K562 (cell line): ENCODE measurements around the gene MET. TPM values are rescaled to one million over a fixed set of nuclear protein-coding genes. Genes with fewer than 3 reads are reported as not detected.

Experiments
- ATAC-seq: fragments of 200-7000 bp; cut with Tn5 transposase; 3 replicates; pipeline ENCODE4 v1.9.1; 2020; ENCODE audit warnings: moderate library complexity
- BruUV-seq: library from RNA; stranded (reverse); fragments of 400-500 nt; replicated peaks from 2 replicates; lab custom pipeline; 2021; lab: Mats Ljungman, UMichigan
- CTCF ChIA-PET: fragments of 300-600 bp; formaldehyde crosslinking; extraction: SDS; loops from one replicate; lab custom pipeline; 2021; ENCODE audit warnings: low intra/inter-chr PET ratio; lab: Yijun Ruan, JAX
- POLR2A ChIA-PET: fragments of 300-600, 350-650 bp; sonication (Branson Sonifier 250); formaldehyde crosslinking; extraction: SDS; loops from one replicate; lab custom pipeline; 2021; ENCODE audit warnings: antibody characterized with exemption, inconsistent platforms; lab: Yijun Ruan, JAX
- DNase-seq, 4 experiments: peaks; one replicate each; pipeline versions ENCODE4 v3.0.0 to v3.0.0-alpha.2; 2011 to 2018; ENCODE audit warnings: low spot score in 3 of 4, mixed read lengths in 3 of 4; ENCODE audit errors: extremely low read depth in 1 of 4
- FAIRE-seq: peaks from 2 replicates; lab custom pipeline; 2011; peaks lifted over from hg19 to GRCh38; lab: Jason Lieb, UNC
- H2AFZ ChIP-seq: 2 replicates; pipeline ENCODE4 v1.6.0; 2011; ENCODE audit warnings: low read depth, low read length, control low read depth, inconsistent platforms
- H3K27ac ChIP-seq: fragments of 200-600 bp; 3 replicates; pipeline ENCODE4 v1.8.0; 2011; ENCODE audit warnings: low read depth, mild to moderate bottlenecking, control low read depth, inconsistent platforms, low read length, moderate library complexity, mixed read lengths; ENCODE audit errors: extremely low read depth
- H3K27me3 ChIP-seq, 2 experiments: fragments of 300-600 bp in 1 of 2; 2 replicates in 1 of 2; 3 replicates in 1 of 2; pipeline versions ENCODE4 v1.6.0 to v1.8.0; 2011; ENCODE audit warnings: inconsistent platforms in 2 of 2, low read length in 2 of 2, mild to moderate bottlenecking in 1 of 2, mixed read lengths in 1 of 2, moderate library complexity in 1 of 2; ENCODE audit not compliant: control insufficient read depth in 2 of 2, insufficient read depth in 2 of 2
- H3K36me3 ChIP-seq: fragments of 300-600 bp; 3 replicates; pipeline ENCODE4 v1.8.0; 2011; ENCODE audit warnings: mild to moderate bottlenecking, low read length, inconsistent platforms; ENCODE audit not compliant: control insufficient read depth, insufficient read depth
- H3K4me1 ChIP-seq, 2 experiments: fragments of 200-600 bp in 1 of 2; replicated peaks in 1 of 2; 2 replicates in 1 of 2; 3 replicates in 1 of 2; pipeline versions ENCODE4 v1.5.1 to v1.8.0; 2011; ENCODE audit warnings: inconsistent platforms in 2 of 2, low read length in 2 of 2, mild to moderate bottlenecking in 1 of 2, mixed read lengths in 1 of 2, moderate library complexity in 1 of 2; ENCODE audit not compliant: control insufficient read depth in 2 of 2, insufficient read depth in 2 of 2
- H3K4me2 ChIP-seq: 2 replicates; pipeline ENCODE4 v1.6.1; 2011; ENCODE audit warnings: low read length, control low read depth, inconsistent platforms, mixed read lengths; ENCODE audit not compliant: insufficient read depth
- H3K4me3 ChIP-seq: fragments of 200-600 bp; sonication (generic), shearing (Covaris generic); 2 replicates; pipeline ENCODE4 v1.5.1; 2016; ENCODE audit warnings: control low read depth, inconsistent platforms
- H3K79me2 ChIP-seq: fragments of 200-600 bp; 3 replicates; pipeline ENCODE4 v1.8.0; 2011; ENCODE audit warnings: low read length, inconsistent platforms; ENCODE audit not compliant: control insufficient read depth, insufficient read depth
- H3K9ac ChIP-seq, 2 experiments: 2 replicates each; pipeline versions ENCODE4 v1.6.0 to v1.6.1; 2011; ENCODE audit warnings: low read depth in 2 of 2, low read length in 2 of 2, control low read depth in 1 of 2, inconsistent platforms in 1 of 2, mild to moderate bottlenecking in 1 of 2, mixed read lengths in 1 of 2; ENCODE audit not compliant: insufficient read depth in 1 of 2
- H3K9me1 ChIP-seq: one replicate; pipeline ENCODE4 v1.6.0; 2011; ENCODE audit warnings: inconsistent platforms, mild to moderate bottlenecking, low read length, moderate library complexity; ENCODE audit not compliant: control insufficient read depth, insufficient read depth
- H3K9me3 ChIP-seq: replicated peaks from 2 replicates; pipeline ENCODE4 v1.5.1; 2011; ENCODE audit warnings: low read depth, low read length, inconsistent platforms; ENCODE audit not compliant: control insufficient read depth, insufficient read depth
- H4K20me1 ChIP-seq: replicated peaks from 2 replicates; pipeline ENCODE4 v1.6.1; 2011; ENCODE audit warnings: low read length, inconsistent platforms, mixed read lengths; ENCODE audit not compliant: control insufficient read depth, insufficient read depth
- ARNT ChIP-seq, 2 experiments: fragments of 450-650 bp; IDR thresholded peaks; 2 replicates each; pipeline ENCODE4 v1.6.1; 2016; ENCODE audit warnings: mild to moderate bottlenecking in 1 of 2
- CHCHD3 ChIP-seq: fragments of 250-450 bp; sonication (Bioruptor Pico); IDR thresholded peaks from 2 replicates; pipeline ENCODE4 v2.1.2; 2022; ENCODE audit warnings: mild to moderate bottlenecking
- MIER1 ChIP-seq: fragments of 450-650 bp; IDR thresholded peaks from 2 replicates; pipeline ENCODE4 v1.6.1; 2016; ENCODE audit warnings: antibody characterized with exemption, mild to moderate bottlenecking, low read depth
- MTF1 ChIP-seq: fragments of 250-450 bp; sonication (Bioruptor Pico); IDR thresholded peaks from 2 replicates; pipeline ENCODE4 v1.9.0; 2021; ENCODE audit warnings: moderate library complexity, mild to moderate bottlenecking, inconsistent platforms, borderline replicate concordance
- MXI1 ChIP-seq: IDR thresholded peaks from 2 replicates; pipeline ENCODE4 v1.6.1; 2011; ENCODE audit warnings: low read depth, mild to moderate bottlenecking, improper control_type of control experiment, low read length
- NONO ChIP-seq, 2 experiments: fragments of 200-400 bp in 1 of 2; fragments of 450-650 bp in 1 of 2; formaldehyde crosslinking in 1 of 2; IDR thresholded peaks; 2 replicates each; pipeline ENCODE4 v1.6.1; 2017; ENCODE audit warnings: low read depth in 2 of 2, mild to moderate bottlenecking in 2 of 2, moderate library complexity in 2 of 2, low read length in 1 of 2
- TAF15 ChIP-seq: fragments of 200-400 bp; formaldehyde crosslinking; IDR thresholded peaks from 2 replicates; pipeline ENCODE4 v1.6.1; 2017; ENCODE audit warnings: mild to moderate bottlenecking, low read depth, low read length, moderate library complexity
- TOE1 ChIP-seq, 2 experiments: fragments of 450-650 bp in 1 of 2; sonication (generic) in 1 of 2; formaldehyde crosslinking in 1 of 2; IDR thresholded peaks; 2 replicates each; pipeline versions ENCODE4 v1.7.1 to v1.8.0; 2016 to 2022; ENCODE audit warnings: borderline replicate concordance in 2 of 2, mild to moderate bottlenecking in 2 of 2, antibody characterized with exemption in 1 of 2, inconsistent platforms in 1 of 2, low read depth in 1 of 2, missing genetic modification reagents in 1 of 2, moderate library complexity in 1 of 2
- WHSC1 ChIP-seq: IDR thresholded peaks from one replicate; pipeline ENCODE4 v1.6.1; 2012; ENCODE audit warnings: low read length, control low read depth, inconsistent platforms
- ZKSCAN3 ChIP-seq: fragments of 250-450 bp; sonication (Bioruptor Pico); IDR thresholded peaks from 2 replicates; pipeline ENCODE4 v1.4.0; 2020
- ZNF764 ChIP-seq: fragments of 250-450 bp; sonication (Bioruptor Pico); IDR thresholded peaks from 2 replicates; pipeline ENCODE4 v1.4.0; 2020; ENCODE audit warnings: low read depth, mild to moderate bottlenecking, moderate library complexity
- WGBS: fragments of 100-300 bp; shearing (Covaris generic); methylation state at CpG from one replicate; pipeline ENCODE4 v1.1.6; 2016; ENCODE audit warnings: low coverage, mixed read lengths; ENCODE audit not compliant: insufficient coverage; ENCODE audit errors: missing lambda C conversion rate; 5-methylcytosine and 5-hydroxymethylcytosine counted together
- in situ Hi-C: fragments of 300-500 bp; cut with MboI; formaldehyde crosslinking; loops from 4 replicates; pipeline ENCODE4 v1.15.0; 2018; ENCODE audit warnings: inconsistent platforms, mixed read lengths
- intact Hi-C: fragments of 100-400 bp; cut with micrococcal nuclease; formaldehyde crosslinking; loops from 2 replicates; pipeline ENCODE4 v1.14.2; 2022
- polyA plus RNA-seq, 8 experiments: library from polyadenylated mRNA; depleted of rRNA in 4 of 8; stranded (reverse) in 5 of 8; unstranded in 3 of 8; fragments of >200 nt; fragmentation: Nextera tagmentation in 2 of 8; fragmentation: Illumina TruSeq in 1 of 8; extraction: Ambion mirVana in 2 of 8; extraction: Trizol in 1 of 8; gene quantifications; 2 replicates each; pipeline versions ENCODE4 v1.2.1 to v1.2.3, GENCODE V29; 2011 to 2014; ENCODE audit warnings: inconsistent platforms in 1 of 8, missing spikeins in 1 of 8
- total RNA-seq, 7 experiments: library from RNA; depleted of rRNA in 6 of 7; stranded (reverse); fragments of >200 nt in 6 of 7; fragmentation: Illumina TruSeq in 2 of 7; extraction: Trizol in 2 of 7; gene quantifications; 2 replicates each; pipeline versions ENCODE4 v1.2.1 to v1.2.3, GENCODE V29; 2011 to 2021; ENCODE audit warnings: low replicate concordance in 1 of 7
- TF ChIP-seq, protein P1 (sequence below): fragments of 250-450 bp; sonication (Bioruptor Pico); IDR thresholded peaks from 2 replicates; pipeline ENCODE4 v1.5.0; 2021
- TF ChIP-seq, protein P2 (sequence below): fragments of 200-800 bp; sonication (Bioruptor generic); IDR thresholded peaks from 2 replicates; pipeline ENCODE4 v1.6.1; 2017; ENCODE audit warnings: missing genetic modification characterization, missing compliant biosample characterization

Gene MET
- total and polyA plus RNA-seq, 9 of the 15 experiments (the other 6 are each of a cell fraction or from before 2014, with no cell fraction given), result 0.84 to 2.4 (median 1.1) TPM

DNA sequence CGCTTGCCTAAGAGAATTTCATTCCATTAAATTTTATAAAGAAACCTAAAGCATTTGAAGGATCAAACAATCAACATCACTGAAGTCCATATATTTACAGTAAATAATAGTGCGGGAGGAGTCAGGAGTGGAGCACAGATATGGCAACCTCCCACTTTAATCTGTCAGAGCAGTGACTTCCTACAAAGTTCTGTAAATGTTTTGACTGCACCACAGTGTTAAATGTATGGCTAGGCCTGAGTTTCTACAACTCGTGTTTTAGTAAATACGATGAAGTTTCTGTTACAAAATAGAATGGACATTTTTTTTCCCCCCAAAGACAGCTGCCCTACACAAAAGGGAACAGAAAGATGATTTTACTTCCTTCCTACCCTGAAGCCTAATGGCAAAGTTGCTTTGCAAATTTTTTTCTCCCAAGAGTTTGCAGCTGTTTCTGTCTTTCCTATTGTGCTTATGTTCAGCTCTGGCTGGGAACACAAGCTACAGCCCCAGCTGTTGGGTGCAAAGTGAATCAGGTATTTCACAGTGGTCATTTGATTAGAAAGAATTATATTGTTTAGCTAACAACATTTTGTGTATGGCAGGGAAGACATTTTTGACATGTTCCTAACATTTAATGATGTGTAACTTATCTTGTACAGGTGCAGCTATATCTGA is 62.1 kb downstream of the MET start:
- under 1% methylated on average over 4 of the region's 4 CpGs for WGBS
- no peaks in the 10 kb centered on the region for H4K20me1 ChIP-seq
- in situ Hi-C loops, result no loop called here
- TF ChIP-seq ZKSCAN3 (CRISPR knock-in tag), result no peak
- no peak for TF ChIP-seq CHCHD3 (CRISPR knock-in tag)
- TF ChIP-seq NONO (IDR thresholded peaks at IDR 0.05; ENCODE audit: low read depth in 2 of 2, low read length in 1 of 2), result no peak
- TF ChIP-seq, all 486 proteins: peak for 0
- Histone ChIP-seq H3K27ac (no peak overlapping the region), H3K9ac (no peak overlapping the region), H3K36me3 (no peaks in the 10 kb centered on the region), H3K4me1 (no peaks in the 10 kb centered on the region), H3K9me3 (no peaks in the 10 kb centered on the region), H3K9me1 (no peaks in the 10 kb centered on the region), H3K4me3 (no peak overlapping the region), H3K79me2 (no peaks in the 10 kb centered on the region), H3K4me2 (no peak overlapping the region), H3K27me3 (peaks cover 0 to 9% of the 10 kb centered on the region in 2 experiments; a peak in 2 of 5 replicates), H2AFZ (no peak overlapping the region)
- FAIRE-seq (no peak), ATAC-seq (no peak), DNase-seq (no peak)
- ChIA-PET CTCF (no interaction called here), POLR2A (interaction anchor here (0.8 kb wide), 1 partner anchor 8 kb away, joined by 3 read pairs; no protein-coding TSS in a partner anchor)
- BruUV-seq, result no TSS peak
- intact Hi-C loops, result no loop called here

DNA sequence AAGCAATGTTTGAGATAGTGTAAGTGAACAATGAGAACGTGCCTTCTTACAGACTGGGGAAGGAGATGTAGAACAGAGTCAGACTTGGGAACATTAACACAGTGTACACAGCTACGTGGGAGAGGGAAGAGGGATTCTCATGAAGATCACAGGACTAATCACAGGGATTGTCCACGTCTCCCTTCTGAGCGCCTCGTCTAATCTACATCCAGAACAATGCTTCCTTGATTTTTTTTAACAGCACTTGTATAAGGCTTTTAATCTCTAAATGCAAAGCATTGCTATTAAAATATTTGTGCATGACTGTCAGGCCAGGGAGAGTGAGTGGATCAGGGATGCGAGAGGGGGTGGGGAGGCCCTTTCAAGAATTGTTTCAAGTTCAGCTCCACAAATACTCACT is 62.7 kb downstream of the MET start:
- H3K27ac ChIP-seq, result no peak overlapping the region
- in situ Hi-C loops (no loop called here), intact Hi-C loops (no loop called here)
- H3K36me3 ChIP-seq, result no peaks in the 10 kb centered on the region
- BruUV-seq, result no TSS peak
- H3K79me2 ChIP-seq, result no peaks in the 10 kb centered on the region
- no peak for TF ChIP-seq MTF1 (CRISPR knock-in tag)
- TF ChIP-seq, protein P1, sequence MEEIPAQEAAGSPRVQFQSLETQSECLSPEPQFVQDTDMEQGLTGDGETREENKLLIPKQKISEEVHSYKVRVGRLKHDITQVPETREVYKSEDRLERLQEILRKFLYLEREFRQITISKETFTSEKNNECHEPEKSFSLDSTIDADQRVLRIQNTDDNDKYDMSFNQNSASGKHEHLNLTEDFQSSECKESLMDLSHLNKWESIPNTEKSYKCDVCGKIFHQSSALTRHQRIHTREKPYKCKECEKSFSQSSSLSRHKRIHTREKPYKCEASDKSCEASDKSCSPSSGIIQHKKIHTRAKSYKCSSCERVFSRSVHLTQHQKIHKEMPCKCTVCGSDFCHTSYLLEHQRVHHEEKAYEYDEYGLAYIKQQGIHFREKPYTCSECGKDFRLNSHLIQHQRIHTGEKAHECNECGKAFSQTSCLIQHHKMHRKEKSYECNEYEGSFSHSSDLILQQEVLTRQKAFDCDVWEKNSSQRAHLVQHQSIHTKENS (CRISPR knock-in tag), result no peak
- no peak for TF ChIP-seq WHSC1
- TF ChIP-seq ARNT (IDR thresholded peaks at IDR 0.05), result no peak
- TF ChIP-seq TAF15, result no peak
- TF ChIP-seq TOE1 (IDR thresholded peaks at IDR 0.05; ENCODE audit: borderline replicate concordance), result no peak
- no peak for TF ChIP-seq TOE1 (CRISPR knock-in tag; IDR thresholded peaks at IDR 0.05; ENCODE audit: borderline replicate concordance, low read depth)
- TF ChIP-seq MXI1, result no peak
- TF ChIP-seq MIER1, result no peak
- TF ChIP-seq, protein P2, sequence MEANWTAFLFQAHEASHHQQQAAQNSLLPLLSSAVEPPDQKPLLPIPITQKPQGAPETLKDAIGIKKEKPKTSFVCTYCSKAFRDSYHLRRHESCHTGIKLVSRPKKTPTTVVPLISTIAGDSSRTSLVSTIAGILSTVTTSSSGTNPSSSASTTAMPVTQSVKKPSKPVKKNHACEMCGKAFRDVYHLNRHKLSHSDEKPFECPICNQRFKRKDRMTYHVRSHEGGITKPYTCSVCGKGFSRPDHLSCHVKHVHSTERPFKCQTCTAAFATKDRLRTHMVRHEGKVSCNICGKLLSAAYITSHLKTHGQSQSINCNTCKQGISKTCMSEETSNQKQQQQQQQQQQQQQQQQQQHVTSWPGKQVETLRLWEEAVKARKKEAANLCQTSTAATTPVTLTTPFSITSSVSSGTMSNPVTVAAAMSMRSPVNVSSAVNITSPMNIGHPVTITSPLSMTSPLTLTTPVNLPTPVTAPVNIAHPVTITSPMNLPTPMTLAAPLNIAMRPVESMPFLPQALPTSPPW (CRISPR knock-in tag), result no peak
- no peak for TF ChIP-seq ZNF764 (CRISPR knock-in tag)
- FAIRE-seq, result no peak
- H4K20me1 ChIP-seq, result no peaks in the 10 kb centered on the region
- ATAC-seq, result no peak
- DNase-seq, result no peak
- no peaks in the 10 kb centered on the region for H3K9me1 ChIP-seq
- no peak overlapping the region for H3K4me3 ChIP-seq
- no peak overlapping the region for H2AFZ ChIP-seq
- peaks cover 0 to 9% of the 10 kb centered on the region in 2 experiments; a peak in 2 of 5 replicates for H3K27me3 ChIP-seq
- ChIA-PET CTCF (no interaction called here), POLR2A (interaction anchor here (0.7 to 0.8 kb wide), 2 partner anchors 9 to 21 kb away, joined by 3 to 4 read pairs; no protein-coding TSS in a partner anchor)
- H3K4me1 ChIP-seq, result no peaks in the 10 kb centered on the region
- no peak overlapping the region for H3K9ac ChIP-seq
- WGBS, result 2% methylated on average over 6 of the region's 6 CpGs
- no peaks in the 10 kb centered on the region for H3K9me3 ChIP-seq
- no peak overlapping the region for H3K4me2 ChIP-seq
